ENCODE measurements around the gene TTC21B.
"Not testable (repeated sequence)": the region's sequence is repeated elsewhere in the genome, so short reads cannot be mapped to it uniquely, and the experiment has no call there.

Gene TTC21B

DNA sequence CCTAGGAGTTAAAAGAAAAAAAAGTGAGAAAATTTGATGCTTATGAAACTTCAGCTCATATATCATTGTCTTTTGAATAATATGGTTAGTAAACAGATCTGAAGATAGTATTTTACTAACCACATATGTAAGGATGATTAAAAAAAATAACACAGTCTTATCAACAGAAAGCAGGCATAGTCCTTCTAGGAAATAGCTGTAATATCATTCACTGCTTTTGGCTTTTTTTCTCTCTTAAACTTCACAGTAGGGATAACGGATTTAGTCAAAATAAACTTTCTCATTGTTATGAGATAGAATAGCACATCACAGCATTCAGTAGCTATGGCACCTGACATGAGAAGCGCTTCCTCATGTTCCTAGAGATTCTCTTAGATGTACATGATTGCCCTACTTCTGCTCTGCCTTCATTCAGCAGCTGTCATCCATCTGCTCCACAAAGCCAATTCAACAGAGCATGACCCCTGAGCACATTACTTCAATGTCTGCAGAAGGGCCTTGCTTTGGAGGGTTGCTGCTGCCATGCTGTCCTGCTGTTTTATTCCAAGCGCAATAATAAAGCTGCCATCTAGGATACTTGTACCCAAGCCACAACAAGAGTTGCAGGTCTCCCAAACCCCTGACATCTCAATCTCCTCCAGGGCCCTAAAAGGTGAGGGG, 67.0 kb downstream of the TTC21B start:
- DNase-seq (ENCODE audit: low read depth) = no peak

- peak; percentile 75 for DNase-seq (ENCODE audit: low read depth)
Measured at GRCh38 chr2:165877565-165878550, 75.7 kb downstream of the TTC21B start.

- DNase-seq (ENCODE audit: low read depth) = no peak
Measured at GRCh38 chr2:165876712-165877111, 76.9 kb downstream of the TTC21B start.

GRCh38 chr2:165876269-165876668, 77.3 kb downstream of the TTC21B start:
- no peak for DNase-seq (ENCODE audit: low read depth)

DNA sequence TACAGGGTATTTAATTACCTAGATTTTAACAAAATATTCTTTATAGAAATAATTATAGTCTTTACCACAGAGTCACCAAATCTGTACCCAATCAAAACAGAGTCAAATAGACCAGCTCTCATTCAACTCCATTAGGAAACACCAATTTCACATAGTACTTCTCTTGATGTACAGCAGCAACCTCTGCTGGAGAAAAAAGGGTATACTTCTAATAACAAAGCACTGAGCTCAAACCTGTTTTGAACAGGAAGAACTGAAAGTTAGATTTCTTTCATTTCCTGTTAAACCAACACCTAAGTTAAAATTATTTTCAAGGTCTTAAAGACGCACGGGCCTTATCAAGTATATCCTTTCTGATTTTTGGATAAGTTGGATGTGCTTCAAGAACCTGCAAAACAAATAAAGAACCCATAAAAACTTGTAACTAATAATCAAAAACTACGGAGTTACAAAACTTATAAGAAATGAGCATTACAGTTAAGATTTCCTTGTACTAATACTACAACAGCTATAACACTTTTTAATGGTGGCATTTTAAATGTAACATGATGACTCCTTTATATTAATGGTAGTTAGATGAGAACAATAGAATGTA, 79.0 kb downstream of the TTC21B start:
- peak; percentile 64 for DNase-seq (ENCODE audit: low read depth)

DNA sequence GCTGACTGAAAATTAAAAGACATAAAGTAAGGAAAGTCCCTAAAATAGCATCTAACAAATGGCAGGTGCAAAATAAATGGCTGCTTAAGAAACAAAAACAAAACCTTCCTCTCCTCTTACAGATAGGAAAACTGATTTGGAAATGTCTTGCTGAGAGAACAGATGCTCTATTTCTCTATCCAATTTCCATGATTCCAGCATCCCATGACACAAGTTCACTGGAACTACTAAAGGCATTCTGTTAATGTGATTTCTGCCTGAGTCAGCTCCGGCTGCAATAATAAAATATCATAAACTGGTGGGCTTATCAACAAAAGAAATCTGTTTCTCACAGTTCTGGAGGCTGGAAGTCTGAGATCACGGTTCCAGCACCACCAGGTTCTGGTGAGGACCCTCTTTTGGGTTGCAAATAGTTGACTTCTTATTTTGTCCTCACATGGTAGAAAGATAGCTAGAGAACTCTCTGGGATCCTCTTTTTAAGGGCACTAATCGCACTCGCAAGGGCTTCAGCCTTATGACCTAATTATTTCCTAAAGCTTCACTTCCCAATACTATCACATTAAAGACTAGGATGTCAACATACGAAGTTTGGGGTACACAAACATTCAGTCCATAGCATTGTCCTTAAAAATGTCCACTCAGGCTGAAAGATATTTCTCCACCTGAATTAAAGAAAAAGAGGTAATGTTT, 81.3 kb downstream of the TTC21B start:
- DNase-seq (ENCODE audit: low read depth) = no peak

GRCh38 chr2:165871025-165871424, 82.6 kb downstream of the TTC21B start:
- DNase-seq (ENCODE audit: low read depth) = no peak

DNA sequence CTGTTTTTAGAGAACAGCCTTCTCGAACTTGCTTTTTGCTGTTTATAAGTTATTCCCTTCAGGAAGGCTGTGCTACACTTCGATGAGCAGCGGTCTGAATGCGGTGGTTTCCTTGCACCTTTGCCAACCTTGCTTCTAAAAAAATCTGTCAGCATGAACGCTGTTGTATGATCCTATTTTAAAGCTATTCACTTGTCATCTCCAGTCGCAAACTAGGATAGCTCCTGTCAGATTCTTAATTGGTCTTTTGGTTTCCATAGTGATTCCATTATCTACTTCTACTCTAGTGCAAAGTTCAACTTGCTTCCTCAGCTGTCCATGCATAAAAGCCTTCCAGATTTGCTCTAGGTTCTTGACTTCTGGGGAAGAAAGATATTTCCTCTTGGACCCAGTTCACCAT, 83.2 kb downstream of the TTC21B start:
- DNase-seq (ENCODE audit: low read depth) = no peak

DNA sequence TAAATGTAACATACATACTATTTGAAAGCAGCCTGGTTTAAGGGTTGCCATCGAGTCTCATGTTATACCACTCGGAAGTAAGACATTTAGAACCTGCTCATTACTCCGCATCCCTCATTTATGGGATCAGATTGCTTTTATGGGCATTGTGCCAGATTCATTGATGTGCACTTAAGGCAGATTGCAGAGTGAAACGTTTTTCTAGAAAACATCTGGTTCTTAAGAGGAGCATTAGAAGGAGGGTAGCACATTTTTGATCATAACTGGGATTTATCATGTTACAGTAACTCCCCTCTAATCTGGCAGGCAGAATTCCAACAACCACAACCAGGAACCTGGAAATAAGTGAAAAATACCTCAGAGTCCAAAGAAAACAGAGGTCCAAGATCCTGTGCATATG, 85.4 kb downstream of the TTC21B start:
- DNase-seq (ENCODE audit: low read depth) = peak; percentile 12

DNA sequence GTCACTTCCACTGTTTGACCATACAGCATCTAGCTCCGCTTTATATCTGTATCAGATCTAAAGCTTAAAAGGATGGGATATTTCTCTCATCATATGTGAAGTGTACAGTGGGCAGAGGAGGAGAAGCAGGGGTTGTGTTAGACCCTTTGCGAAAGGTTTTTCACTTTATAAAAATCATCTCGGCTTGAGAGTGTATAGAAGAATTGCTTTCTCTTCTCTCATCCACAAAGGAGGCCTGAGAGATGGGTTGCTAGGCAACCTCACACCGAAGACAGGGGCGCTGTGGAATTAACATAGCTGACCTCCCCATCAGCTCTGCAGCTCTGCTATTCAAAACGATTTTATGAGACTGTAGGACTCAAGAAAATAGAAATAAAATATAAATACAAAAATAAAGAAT, 89.3 kb downstream of the TTC21B start:
- no peak for DNase-seq (ENCODE audit: low read depth)

GRCh38 chr2:165863810-165864261, 89.7 kb downstream of the TTC21B start:
- DNase-seq (ENCODE audit: low read depth) = no peak

- not testable (repeated sequence) for DNase-seq (ENCODE audit: low read depth)
Measured at GRCh38 chr2:165861083-165861482, 92.5 kb downstream of the TTC21B start.

- DNase-seq (ENCODE audit: low read depth) = not testable (repeated sequence)
Measured at GRCh38 chr2:165859723-165860122, 93.9 kb downstream of the TTC21B start.

DNA sequence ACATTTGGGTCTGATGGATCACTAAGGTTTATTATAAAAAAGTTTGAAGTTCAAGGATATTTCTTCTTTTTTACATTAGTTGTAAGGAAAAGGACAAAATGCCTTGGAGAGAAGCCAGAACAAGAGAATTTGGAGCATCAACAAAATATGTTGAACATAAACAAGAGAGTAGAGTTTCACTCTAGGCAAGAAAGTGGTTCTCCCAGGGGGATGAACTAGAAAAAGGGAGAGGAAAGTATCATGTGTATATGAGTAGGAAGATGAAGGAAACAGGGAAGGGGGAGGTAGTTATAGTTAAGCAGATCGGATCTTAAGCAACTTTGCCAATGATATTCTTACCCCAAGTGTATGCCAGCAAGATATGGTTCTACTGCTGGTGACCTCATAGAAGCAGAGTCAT, 95.7 kb downstream of the TTC21B start:
- DNase-seq (ENCODE audit: low read depth) = peak; percentile 95

DNA sequence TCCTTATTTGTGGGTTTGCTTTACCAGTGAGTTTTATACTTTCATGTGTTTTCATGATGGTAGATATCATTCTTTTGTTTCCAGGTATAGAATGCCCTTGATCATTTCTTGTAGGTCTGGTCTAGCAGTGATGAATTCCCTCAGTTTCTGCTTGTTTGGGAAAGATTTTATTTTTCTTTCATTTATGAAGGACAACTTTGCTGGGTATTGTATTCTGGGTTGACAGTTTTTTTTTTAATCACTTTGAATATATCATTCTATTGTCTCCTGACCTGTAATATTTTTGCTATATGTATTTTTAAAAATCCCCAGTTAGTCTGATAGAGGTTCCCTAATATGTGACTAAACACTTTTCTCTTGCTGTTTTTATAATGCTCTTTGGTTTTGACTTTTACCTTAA, 101.2 kb downstream of the TTC21B start:
- DNase-seq (ENCODE audit: low read depth) = no peak

- no peak for DNase-seq (ENCODE audit: low read depth)
Measured at GRCh38 chr2:165847001-165847400, 106.6 kb downstream of the TTC21B start.

DNA sequence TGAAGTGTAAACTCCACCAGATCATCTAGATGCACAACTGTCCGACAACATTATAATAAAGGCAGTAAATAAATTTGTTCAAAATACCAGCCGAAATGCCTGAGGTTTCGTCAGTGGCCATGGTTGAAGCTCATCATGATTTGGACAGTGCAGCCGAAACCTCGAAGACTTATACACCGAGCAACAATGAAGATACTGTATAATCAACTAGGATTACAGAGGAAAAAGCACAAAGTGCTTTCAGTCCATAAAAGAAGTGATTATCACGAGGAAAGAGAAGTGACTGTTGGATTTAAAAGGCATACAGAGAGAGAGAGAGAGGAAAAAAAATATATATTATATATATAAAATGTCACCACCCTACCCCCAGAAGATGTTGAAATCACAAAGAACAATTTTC, 107.5 kb downstream of the TTC21B start:
- DNase-seq (ENCODE audit: low read depth) = no peak

GRCh38 chr2:165844216-165844615, 109.4 kb downstream of the TTC21B start:
- DNase-seq (ENCODE audit: low read depth) = no peak

DNA sequence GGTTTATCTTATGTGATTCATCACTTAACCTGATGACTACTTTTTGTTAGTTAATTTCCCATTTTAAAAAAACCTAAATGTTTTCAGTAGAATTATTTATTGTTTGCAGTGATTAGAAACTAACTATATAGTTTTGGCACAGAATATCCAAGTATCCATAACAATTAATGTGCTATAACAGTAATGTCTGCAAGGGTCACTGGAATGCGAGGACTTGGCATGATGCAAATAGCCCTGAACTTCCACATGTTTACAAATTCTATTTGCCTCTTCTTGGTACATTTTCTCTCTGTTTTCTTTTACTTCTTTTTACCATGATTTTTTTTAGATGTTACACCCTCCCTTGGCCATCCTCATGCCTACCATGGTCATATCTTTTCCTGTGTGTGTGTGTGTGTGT, 110.2 kb downstream of the TTC21B start:
- no peak for DNase-seq (ENCODE audit: low read depth)

- DNase-seq (ENCODE audit: low read depth) = no peak
Measured at GRCh38 chr2:165840333-165840958, 113.1 kb downstream of the TTC21B start.

DNA sequence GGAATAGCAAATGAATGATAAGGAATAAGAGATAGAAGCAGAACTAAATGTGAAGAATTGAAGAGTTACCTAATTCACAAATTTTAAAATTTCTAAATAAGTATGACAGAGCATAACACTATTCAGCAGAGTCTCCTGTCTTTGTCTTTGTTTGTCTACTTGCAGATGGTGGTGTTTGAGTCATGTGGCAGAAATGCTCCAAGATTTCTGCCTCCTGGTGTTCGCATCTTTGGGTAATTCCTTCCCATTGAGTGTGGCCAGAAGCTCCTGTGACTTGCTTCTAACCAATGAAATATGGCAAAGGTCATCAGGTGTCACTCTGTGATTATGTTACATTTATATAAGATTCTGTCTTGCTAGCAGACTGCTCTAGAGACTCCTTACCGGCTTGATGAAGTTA, 114.0 kb downstream of the TTC21B start:
- peak; percentile 14 for DNase-seq (ENCODE audit: low read depth)

GRCh38 chr2:165837122-165837521, 116.5 kb downstream of the TTC21B start:
- DNase-seq (ENCODE audit: low read depth) = no peak

All from fibroblast of gingiva (primary cell).